C4-2B (cell line): ENCODE data around the gene ADGRD2.

Experiments
- ZFX ChIP-seq: fragments of 450-650 bp; IDR thresholded peaks from 2 replicates; pipeline ENCODE4 v1.6.1; 2017
- TF ChIP-seq, protein P1 (sequence below): fragments of 450-650 bp; conservative IDR thresholded peaks from 2 replicates; pipeline ENCODE4 v1.5.1; 2017; ENCODE audit warnings: mild to moderate bottlenecking

- TF ChIP-seq, protein P1, sequence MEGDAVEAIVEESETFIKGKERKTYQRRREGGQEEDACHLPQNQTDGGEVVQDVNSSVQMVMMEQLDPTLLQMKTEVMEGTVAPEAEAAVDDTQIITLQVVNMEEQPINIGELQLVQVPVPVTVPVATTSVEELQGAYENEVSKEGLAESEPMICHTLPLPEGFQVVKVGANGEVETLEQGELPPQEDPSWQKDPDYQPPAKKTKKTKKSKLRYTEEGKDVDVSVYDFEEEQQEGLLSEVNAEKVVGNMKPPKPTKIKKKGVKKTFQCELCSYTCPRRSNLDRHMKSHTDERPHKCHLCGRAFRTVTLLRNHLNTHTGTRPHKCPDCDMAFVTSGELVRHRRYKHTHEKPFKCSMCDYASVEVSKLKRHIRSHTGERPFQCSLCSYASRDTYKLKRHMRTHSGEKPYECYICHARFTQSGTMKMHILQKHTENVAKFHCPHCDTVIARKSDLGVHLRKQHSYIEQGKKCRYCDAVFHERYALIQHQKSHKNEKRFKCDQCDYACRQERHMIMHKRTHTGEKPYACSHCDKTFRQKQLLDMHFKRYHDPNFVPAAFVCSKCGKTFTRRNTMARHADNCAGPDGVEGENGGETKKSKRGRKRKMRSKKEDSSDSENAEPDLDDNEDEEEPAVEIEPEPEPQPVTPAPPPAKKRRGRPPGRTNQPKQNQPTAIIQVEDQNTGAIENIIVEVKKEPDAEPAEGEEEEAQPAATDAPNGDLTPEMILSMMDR, result no peak
- TF ChIP-seq ZFX, result no peak
Measured at GRCh38 chr9:124457887-124458431, 7.7 kb downstream of the ADGRD2 start.
